BJ (cell line): Measurements from ENCODE around the gene RARRES2. TPM values are rescaled to one million over a fixed set of nuclear protein-coding genes. Genes with fewer than 3 reads are reported as not detected.

Experiments
- CTCF ChIA-PET: fragments of 350-600 bp; formaldehyde crosslinking; extraction: SDS; loops from one replicate; lab custom pipeline; 2021; ENCODE audit warnings: antibody characterized with exemption, inconsistent platforms; lab: Yijun Ruan, JAX
- POLR2A ChIA-PET: fragments of 300-600 bp; sonication (Branson Sonifier 250); formaldehyde crosslinking; extraction: SDS; loops from one replicate; lab custom pipeline; 2021; ENCODE audit warnings: antibody characterized with exemption; lab: Charles Lee
- DNase-seq: peaks from one replicate; pipeline ENCODE4 v3.0.0-alpha.2; 2011; ENCODE audit warnings: low read depth
- H3K27me3 ChIP-seq: 2 replicates; pipeline ENCODE4 v1.6.0; 2011; ENCODE audit warnings: low read length; ENCODE audit not compliant: control insufficient read depth, insufficient read depth
- H3K36me3 ChIP-seq: 2 replicates; pipeline ENCODE4 v1.5.1; 2011; ENCODE audit warnings: low read length; ENCODE audit not compliant: control insufficient read depth, insufficient read depth
- H3K4me3 ChIP-seq: 2 replicates; pipeline ENCODE4 v1.5.1; 2011; ENCODE audit warnings: low read depth, mild to moderate bottlenecking, control low read depth, low read length
- polyA plus RNA-seq: library from polyadenylated mRNA; depleted of rRNA; stranded (reverse); fragments of >200 nt; gene quantifications from 2 replicates; pipeline ENCODE4 v1.2.3, GENCODE V29; 2011
- TF ChIP-seq, protein P1 (sequence below): IDR thresholded peaks from 2 replicates; pipeline ENCODE4 v1.5.1; 2011; ENCODE audit warnings: low read depth, mild to moderate bottlenecking, control low read depth, inconsistent platforms, low read length, moderate library complexity; ENCODE audit not compliant: insufficient read depth

The RARRES2 gene
- polyA plus RNA-seq, 1 experiment: 6.3 TPM

GRCh38 chr7:150325110-150325611 is 16.3 kb downstream of the RARRES2 start:
- TF ChIP-seq, protein P1, sequence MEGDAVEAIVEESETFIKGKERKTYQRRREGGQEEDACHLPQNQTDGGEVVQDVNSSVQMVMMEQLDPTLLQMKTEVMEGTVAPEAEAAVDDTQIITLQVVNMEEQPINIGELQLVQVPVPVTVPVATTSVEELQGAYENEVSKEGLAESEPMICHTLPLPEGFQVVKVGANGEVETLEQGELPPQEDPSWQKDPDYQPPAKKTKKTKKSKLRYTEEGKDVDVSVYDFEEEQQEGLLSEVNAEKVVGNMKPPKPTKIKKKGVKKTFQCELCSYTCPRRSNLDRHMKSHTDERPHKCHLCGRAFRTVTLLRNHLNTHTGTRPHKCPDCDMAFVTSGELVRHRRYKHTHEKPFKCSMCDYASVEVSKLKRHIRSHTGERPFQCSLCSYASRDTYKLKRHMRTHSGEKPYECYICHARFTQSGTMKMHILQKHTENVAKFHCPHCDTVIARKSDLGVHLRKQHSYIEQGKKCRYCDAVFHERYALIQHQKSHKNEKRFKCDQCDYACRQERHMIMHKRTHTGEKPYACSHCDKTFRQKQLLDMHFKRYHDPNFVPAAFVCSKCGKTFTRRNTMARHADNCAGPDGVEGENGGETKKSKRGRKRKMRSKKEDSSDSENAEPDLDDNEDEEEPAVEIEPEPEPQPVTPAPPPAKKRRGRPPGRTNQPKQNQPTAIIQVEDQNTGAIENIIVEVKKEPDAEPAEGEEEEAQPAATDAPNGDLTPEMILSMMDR: no peak
- DNase-seq: no peak
- ChIA-PET POLR2A (no interaction called here), CTCF (interaction anchor here (1.0 to 1.2 kb wide), 2 partner anchors 10 to 30 kb away, joined by 3 read pairs; no protein-coding TSS in a partner anchor)
- Histone ChIP-seq H3K27me3 (no peaks in the 10 kb centered on the region), H3K36me3 (no peaks in the 10 kb centered on the region), H3K4me3 (no peak overlapping the region)

DNA sequence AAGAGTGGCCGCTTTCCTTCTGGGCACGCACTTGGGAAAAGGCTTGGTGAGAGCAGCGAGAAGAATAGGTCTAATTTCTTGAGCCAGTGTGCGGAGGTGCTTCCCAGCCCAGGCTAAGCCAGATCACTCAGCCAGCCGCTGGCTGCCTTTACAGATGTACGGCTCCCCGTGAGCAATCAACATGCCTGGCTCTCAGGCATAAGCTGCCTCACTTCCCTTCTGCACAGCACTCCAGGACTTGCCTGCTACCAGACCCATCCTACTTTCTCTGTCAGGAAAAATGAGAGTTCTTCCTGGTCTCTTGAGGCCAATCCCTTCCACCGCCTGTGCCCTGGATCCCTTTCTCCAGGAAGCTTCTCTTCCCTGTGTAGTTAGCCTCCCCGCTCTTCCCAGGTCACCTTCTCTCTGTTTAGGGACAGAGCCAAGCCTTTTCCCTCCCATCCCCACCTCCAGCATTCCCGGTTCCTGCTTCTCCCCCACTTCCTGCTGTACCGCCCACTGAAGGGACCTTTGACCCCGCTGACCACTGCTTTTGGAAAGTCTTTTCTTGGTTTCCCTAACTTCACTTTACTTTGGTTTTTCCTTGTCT is 17.0 kb downstream of the RARRES2 start:
- DNase-seq: no peak
- CTCF ChIA-PET: interaction anchor here (1.2 kb wide), 1 partner anchor 11 kb away, joined by 3 read pairs; no protein-coding TSS in a partner anchor
- TF ChIP-seq, protein P1: no peak
- H3K36me3 ChIP-seq: no peaks in the 10 kb centered on the region
- H3K27me3 ChIP-seq: no peaks in the 10 kb centered on the region
- no peak overlapping the region for H3K4me3 ChIP-seq
- POLR2A ChIA-PET: no interaction called here

GRCh38 chr7:150323682-150324372 is 17.6 kb downstream of the RARRES2 start:
- H3K4me3 ChIP-seq: no peak overlapping the region; the same call in 1 of the 2 replicates
- no peaks in the 10 kb centered on the region for H3K27me3 ChIP-seq
- ChIA-PET CTCF (no interaction called here), POLR2A (no interaction called here)
- no peak for DNase-seq
- H3K36me3 ChIP-seq: no peaks in the 10 kb centered on the region
- TF ChIP-seq, protein P1: no peak

- H3K36me3 ChIP-seq: no peaks in the 10 kb centered on the region
- POLR2A ChIA-PET: no interaction called here
- TF ChIP-seq, protein P1: no peak
- CTCF ChIA-PET: no interaction called here
- DNase-seq: no peak
- peak within 1 kb of the TSS; percentile 26 for H3K4me3 ChIP-seq
- no peaks in the 10 kb centered on the region for H3K27me3 ChIP-seq
Measured at GRCh38 chr7:150322833-150323681, 18.4 kb downstream of the RARRES2 start, which contains the start of the genes ACTR3C and LRRC61. ACTR3C (minus strand) TSS chr7:150323545; CDS start chr7:150295296, 28,249 bp downstream. LRRC61 (plus strand) TSS chr7:150323355; CDS start chr7:150336862, 13,507 bp downstream.
